Kidney glomerular epithelial cell (primary cell): Measurements from ENCODE around the gene CCDC85C.

Experiments
- DNase-seq: peaks from one replicate; lab custom pipeline; 2025; lab: John Stamatoyannopoulos, UW

CCDC85C gene

DNA sequence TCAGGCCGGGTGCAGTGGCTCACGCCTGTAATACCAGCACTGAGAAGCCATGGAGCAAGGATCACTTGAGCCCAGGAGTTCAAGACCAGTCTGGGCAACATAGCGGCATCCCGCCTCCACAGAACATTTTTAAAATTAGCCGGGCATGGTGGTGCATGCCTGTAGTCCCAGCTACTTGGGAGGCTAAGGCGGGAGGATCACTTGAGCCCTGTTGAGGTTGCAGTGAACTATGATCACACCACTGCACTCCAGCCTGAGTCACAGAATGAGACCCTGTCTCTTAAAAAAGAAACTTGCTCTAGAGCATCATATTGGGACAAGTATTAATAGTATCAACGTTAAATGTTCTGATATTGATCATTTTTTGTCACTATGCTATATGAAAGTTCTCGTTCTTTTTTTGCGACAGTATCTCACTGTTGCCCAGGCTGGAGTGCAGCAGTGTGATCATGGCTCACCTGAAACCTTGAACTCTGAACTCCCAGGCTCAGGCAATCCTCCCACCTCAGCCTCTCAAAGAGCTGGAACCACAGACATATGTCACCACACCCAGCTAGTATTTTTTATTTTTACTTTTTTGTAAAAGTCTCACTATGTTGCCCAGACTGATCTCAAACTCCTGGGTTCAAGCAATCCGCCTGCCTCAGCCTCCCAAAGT, 47.7 kb downstream of the CCDC85C start:
- no peak for DNase-seq

DNA sequence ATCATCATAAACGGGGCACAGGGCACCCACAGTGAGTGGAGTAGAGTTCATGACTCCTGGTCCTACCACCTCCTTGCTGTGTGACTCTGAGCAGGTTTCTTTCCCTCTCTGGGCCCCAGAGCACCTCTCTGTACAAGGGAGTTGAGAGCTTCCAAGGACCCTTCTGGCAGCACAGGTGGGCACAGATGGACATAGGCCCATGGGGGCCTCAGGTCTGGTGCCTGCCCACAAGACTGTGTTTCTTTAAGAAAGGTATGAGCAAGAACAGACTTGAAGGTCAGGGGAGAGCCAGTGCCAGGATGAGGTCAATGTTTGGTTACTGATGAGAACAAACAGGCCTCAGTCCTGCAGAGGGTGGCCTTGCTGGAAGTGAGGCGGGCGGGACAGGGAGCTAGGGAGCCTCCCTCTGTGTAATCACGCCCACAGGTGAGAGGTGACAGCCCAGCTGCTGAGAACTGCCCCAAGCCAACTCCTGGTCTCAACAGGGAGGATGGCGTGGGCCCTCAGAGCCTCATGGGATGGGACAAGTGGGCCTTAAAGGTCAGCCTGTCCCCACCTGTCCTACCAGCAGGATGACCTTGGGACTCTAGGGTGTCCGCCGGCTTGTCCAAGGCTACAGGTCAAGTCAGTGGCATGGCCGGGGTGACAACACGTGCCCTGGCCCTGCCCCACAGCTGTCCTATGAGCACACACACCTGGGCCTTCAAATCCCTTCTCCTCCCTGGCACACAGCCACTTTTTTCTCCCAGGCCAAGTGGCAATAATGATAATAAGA, 49.1 kb downstream of the CCDC85C start:
- no peak for DNase-seq

DNA sequence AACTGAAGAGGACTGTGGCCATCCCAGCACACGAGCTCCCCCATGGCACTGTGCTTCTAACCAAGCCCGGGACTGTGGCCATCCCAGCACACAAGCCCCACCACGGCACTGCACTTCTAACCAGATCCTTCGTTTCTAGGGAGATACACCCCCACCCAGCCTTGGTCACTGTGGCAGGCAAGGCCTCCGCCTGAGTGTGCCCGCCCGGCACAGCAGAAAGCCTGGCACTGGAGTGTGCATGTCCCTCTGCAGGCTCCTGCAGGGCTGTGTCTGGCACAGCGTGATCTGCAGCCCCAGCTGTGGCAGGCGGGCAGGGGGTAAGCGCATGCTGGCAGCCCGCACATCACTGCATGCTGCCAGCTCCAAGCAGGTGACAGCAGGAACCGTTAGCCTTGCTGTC, 49.8 kb downstream of the CCDC85C start:
- DNase-seq = no peak

DNA sequence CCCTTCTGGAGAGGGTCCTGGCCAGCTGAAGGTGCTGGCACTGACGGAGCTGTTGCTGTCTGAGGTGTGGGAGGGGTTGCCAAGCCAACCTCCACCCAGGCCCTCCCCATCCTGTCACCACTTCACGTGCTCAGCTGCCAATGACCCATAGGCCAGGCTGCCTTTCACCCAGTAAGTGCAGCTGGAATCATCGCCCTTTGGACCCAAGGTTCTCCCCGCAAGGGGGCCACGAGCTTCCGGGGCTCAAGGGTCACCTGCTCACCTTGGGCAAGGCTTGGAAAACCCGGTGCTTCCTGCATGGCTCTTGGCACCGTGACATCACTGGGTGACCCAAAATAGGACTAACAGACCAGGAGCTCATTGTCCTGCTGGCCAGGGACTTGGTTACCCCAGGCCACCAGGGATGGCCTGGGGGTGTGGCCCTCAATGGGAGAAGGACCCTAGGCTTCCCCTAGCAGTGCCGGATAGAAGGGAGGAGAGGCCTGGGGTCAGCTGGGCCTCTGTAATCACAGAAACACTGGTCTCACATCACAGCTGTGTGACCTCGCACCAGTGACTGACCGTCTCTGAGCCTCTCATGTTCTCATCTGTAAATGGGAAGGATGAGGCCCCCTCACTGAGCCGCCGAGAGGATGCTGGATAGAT, 51.3 kb downstream of the CCDC85C start:
- DNase-seq = no peak

DNA sequence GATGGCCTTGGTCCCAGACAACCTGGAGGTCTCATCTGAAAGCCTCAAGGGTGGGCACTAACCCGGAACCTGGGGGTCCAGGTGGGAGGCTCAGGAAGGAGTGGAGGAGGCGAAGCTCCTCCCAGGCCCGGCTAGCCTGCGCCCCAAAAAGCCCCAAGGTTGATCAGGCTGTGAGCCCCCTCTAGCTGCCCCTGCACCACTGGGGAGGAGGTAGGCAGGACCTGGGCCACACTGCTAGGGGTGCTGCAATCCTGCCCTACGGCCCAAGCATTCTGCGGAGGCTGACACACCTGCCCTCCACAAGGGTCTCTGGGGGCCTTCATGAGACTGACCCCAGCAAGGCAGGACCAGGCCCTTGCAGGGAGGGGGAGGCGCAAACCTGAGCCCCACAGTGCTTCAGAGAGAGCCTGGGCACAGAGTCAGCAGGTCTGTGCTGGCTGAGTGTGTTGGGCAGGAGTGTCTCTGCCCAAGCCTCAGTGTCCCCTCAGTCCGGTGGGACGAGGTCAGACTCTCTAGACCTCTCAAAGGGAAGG, 51.9 kb downstream of the CCDC85C start:
- DNase-seq = no peak

DNA sequence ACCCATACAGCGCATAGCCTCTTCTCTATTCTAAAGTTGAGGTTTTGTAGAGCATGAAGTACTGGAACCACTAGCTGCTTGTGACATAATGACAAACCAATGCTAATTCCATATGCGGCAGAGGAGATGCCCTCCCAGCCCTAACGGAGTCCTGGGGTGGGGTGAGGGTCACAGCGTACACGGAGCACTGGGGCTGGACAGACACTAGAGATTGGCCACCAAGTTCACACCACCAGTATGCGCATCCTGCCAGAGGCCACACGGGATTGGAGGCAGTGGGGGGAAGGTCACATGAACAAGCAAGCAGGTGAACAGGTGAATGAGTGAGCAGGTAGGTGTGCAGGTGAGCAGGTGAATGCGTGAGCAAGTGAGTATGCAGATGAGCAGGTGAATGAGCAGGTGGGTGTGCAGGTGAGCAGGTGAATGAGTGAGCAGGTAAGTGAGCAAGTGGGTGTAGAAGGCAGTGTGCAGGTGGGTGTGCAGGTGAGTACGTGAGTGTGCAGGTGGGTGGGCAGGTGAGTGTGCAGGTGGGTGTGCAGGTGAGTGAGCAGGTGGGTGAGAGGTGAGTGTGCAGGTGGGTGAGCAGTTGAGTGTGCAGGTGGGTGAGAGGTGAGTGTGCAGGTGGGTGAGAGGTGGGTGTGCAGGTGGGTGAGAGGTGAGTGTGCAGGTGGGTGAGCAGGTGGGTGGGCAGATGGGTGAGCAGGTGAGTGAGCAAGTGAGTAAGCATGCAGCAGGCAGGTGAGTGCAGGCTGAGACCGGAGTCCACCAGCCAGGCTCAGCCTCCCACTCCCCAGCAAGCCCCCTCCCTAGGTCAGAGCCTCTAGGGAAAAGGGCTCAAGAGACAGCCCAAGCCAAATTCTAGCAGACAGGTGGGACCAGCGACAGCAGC, 52.7 kb downstream of the CCDC85C start:
- no peak for DNase-seq

DNA sequence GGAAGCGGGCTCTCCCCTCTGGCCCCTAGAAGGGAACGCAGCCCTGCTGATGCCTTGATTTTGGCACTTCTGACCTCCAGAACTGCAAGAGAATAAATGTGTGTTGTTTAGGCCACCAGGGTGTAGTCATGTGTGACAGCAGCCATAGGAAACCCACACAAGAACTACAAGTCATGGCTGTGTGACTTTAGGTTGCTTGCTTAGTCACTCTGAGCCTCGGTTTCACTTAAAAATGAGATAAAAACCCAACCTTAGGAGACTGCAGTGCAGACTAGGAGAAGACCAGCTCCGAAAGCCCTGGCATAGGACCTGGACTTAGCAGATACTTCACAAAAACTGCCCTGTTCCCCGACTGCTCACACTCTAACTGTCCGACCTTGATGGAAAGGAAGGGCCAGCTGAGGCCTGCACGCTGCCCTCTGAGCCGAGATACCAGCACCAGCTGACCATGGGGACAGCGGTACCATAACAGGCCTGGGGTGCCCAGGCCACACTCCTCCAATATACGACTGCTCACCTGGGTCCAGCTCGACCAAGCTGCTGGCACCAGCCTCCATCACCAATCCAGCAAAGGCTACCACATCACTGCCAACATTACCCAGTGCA, 53.5 kb downstream of the CCDC85C start:
- DNase-seq = no peak

DNA sequence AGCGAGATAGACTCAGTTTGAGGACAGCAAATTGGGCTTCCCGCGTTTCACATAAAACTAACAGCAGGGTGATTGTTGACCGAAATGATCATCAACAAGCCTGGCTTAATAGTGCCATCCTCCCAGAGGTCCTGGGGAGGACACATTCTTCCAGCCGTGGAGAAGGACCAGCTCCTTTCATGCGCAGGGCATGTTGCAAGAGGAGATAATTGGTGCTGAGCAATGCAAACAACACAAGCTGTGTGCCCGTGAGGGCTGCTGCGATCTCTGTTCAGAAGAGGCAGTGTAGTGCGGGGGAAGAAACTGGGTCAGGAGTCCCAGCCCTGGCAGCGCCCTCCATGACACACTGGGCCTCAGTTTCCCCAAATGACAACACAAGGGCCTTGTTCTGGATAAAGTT, 54.3 kb downstream of the CCDC85C start:
- DNase-seq = no peak

DNA sequence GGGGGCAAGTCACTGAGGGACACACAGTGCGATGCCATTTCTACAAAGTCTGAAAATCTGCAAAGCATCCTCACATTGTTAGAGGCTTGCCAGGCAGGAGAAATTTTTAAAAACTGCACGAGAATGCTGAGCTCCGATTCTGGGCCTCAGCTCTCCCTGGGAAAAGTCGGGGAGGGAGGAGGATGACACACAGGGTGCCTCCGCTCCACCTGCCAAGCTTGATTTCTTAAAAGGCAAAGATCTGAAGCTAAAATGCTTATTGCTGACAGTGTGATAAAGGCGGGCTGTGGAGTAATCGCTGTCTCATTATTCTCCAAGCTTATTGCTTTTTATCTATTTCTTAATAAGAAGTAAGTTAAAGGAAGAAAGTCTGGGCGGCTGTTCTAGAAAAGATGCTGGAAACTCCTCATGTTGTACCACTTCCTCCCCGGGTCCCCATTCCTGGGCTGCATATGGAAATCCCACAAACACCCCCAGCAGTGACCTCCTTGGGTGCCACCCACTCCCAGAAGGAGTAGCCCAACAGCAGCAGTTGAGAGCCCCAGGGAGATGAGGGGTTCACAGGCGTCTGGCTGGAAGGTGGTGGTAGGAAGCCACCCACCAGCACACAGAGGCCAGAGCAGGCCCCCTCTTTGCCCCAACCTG, 55.0 kb downstream of the CCDC85C start:
- no peak for DNase-seq

DNA sequence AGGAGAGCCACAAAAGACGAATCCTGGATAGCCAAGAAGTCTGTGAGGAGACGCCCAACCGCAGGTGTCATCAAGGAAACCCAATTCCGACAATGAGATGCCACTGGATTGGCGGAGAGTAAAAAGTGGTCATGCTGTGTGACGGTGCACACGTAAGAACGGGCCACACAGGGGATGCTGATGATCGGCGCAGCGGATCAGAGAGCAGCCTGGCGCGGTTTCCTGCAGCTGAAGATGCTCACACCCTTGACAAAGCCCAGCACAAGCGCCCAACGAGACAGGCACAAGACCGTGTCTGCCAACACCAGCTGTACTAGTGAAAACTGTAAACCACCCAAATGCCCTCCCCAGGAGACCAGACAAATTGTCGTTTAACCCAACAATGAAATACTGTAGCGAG, 55.8 kb downstream of the CCDC85C start:
- DNase-seq = no peak

DNA sequence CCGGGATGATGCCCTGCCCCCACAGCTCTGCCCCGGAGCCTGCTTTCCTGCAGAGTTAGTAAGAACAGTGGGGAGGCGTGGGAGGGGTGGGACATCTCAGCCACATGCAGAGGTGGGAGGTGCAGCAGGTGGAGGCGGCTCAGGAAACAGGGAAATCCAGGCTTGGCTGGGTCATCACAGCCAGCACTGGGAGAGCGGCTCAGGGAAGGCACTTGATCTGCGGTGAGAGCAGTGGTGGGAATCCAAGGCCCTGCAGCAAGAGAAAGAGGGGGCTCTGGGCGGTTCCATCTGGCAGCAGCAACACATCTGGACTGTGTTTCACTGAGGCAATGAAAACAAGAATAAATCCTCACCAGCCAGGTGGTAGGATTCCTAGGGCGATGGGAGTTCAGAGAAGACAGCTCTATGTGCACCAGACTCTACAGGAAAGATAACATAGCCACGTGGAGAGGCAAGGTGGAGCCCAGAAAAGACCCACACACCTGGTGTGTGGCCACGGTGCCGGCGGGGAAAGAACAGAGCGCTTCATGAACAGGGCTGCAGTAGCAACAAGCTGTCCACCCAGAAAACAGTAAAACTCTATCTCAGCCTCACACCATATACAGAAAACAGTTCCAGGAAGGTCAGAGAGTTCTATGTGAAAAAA, 57.6 kb downstream of the CCDC85C start:
- peak; percentile 21 for DNase-seq

DNA sequence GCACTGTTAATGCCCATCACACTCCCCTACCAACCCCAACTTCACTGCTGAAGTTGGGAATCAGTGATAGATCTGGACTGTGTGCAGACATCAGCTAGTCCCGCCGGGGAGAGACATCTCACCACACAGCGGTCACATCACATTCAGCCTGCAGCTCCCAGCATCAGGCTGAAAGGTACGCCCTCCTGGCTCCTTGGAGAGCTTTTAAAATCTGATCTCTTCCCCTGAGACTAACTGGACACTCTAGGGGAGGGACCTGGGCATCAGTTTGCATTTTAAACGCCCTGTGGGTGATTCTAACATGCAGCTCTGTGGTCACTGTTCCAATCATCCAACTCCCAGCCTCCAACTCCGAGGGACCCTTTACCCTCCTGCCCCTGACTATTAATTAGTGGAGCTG, 58.4 kb downstream of the CCDC85C start:
- no peak for DNase-seq

DNA sequence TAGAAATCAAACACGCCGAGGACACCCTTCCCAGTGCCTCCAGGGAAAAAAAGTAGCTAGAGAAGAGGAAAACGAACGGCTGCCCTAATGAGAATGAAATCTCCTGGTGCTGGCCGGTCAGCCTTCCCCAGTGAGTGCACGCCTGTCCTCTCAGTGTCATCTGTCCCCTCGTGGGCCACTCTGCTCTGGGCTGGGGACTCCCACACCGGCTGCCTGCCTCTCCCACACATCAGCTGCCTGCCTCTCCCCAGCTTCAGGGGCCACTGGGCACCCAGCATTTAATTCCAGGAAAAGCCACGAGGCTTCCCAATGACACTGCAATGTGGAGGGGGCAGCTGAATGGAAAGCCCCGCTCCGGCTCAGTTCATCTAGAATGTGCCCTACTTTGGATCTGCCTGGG, 59.0 kb downstream of the CCDC85C start:
- peak; percentile 38 for DNase-seq

DNA sequence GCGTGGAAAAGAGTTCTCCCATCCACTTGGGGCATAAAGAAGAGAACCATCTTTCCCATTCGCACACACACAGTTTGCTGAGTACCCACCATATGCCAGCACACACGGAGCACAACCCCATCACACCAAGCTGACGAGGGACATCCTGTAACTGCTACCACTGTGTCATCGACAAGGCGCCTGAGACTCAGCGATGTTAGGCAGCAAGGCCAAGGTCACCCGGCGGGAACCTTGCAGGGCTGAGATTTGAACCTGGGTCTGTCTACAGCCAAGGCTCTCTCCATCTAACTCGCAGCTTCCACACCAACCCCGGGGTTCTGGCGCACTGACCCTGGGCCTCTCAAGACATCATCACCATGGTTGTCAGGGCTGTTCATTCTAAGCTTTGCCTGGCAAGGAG, 60.0 kb downstream of the CCDC85C start:
- DNase-seq = no peak

DNA sequence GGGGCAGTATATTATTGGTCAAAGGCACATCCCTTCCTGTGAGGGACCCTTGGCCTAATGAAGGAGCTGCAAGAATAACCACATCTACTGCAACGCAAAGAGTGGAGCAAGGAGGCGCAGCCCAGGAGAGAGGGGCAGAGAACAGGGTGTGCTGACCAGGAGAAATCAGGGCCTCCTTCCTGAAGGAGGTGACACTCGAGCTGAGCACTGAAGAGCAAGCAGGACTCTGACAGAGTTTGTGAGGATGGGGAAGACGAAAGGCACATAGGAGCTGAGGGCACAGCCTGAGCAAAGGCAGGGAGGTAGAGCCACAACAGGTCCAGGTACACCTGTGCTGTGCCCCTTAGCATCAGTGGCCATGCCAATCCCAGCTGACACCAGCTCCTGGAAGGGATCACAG, 60.6 kb downstream of the CCDC85C start:
- no peak for DNase-seq

DNA sequence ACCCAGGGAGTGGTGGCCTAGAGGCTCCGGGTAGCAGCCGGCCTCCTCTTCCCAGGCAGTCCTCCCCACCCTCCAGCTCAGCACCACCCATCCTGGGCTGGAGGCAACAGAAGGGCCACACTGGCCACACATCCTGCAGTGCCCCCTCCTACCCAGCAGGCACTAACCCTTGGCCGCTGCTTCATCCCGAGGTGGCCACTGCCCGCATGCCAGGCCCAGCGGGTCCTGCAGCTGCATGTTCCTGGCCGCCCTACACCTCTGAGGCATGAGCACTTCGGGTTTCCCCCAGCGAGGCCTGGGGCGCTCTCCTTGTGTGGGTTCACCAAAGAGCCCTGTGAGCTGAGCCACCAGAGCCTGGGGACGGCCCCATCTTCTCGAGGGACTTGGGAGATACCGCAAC, 61.4 kb downstream of the CCDC85C start:
- DNase-seq = no peak

DNA sequence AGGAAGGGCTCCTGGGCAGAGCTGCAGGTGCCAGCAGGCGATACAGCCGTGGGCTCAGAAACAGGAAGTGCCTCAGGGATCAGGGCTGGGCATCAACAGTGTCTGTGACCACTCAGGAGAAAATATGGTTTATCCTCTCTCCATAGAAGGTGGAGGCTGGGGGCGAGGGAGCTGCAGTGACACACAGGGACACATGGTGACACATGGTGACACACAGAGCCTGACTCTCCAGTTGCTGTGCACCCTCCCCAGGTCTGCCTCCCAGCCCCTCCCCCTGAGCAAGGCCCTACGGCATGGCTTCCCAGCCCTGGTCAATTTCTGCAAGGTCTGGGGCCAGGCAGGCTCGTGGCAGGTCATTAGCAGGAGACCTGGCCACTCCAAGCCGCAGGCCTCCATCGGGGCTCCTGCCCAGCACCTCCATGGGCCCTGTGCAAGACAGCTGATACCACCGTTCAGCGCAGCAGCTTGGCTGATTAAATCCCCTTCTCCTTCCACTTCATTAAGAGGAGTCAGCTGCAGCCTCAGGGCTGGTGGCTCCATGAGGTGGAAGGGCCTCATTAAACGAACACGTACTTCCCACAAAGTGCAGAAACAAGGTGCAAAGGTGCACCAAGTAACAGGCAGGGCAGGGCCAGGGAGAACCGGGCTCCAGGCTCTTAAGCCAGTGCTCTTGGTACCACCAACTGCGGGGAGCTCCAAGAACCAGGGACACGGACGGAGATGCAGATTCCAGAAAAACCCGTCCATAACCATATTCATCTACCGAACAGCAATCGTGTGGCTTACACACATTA, 62.1 kb downstream of the CCDC85C start:
- no peak for DNase-seq

DNA sequence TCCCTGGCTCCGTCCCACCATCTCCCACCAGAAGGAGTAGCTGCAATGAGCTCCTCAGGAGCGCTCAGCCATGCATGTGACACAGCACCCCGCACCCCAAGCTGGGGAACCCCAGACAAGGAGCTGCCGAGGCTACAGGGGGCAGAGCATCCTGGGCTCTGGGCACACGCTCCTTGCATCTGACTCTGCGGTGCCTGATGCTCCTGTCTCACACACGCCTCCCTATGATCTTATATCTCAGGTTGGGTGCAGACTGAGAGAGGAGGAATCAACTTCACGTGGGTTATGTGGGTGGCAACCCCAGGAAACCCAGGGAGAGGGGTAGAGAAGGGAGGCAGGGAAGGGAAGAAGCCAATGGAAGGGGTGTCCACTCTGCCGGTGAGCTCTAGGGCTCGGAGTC, 62.8 kb downstream of the CCDC85C start:
- no peak for DNase-seq

DNA sequence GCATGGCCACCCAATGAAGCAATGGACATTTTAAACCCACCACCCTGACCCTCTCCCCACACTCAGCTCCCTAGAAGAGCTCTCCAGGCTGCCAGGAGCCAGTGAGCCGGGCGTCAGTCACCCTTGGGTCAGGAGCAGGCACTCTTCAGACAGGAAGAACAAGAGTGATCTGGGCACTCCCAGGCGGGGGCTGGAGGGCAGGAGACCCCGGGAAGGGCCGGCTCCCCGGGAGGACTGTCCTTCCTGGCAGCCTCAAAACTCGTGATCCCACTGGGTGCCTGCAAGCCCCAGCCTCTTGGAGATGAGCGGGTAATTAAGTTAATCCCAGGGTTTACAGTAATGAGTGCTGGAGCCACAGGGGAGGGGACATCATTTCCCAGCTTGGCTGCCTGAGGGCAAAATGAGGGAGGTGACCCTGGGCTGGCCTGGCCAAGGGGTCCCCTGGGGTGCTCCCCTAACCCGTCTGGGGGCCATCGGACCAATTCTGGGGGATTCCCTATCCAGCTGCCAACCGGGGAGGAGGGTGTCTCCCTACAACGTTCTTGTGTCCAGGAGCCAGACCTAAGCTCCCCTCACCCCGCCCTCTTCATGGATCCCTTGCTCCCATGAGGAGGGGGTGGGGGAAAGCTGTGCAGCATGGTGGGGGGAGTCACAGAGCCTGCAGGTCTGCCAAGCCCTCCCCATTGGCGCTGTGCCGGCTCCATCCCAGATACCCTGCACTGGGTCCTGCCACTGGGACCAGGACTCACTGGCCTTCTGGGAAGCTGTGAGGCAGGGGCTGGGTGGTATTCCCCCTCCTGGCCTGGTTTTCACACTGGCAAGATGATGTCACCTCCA, 63.6 kb downstream of the CCDC85C start:
- DNase-seq = no peak
